ENCODE data around the gene TAC4. TPM values are rescaled to one million over a fixed set of nuclear protein-coding genes. Genes with fewer than 3 reads are reported as not detected.

Gene TAC4
- total RNA-seq, 1 experiment from 2014 or later = not detected

- DNase-seq (ENCODE audit: low spot score) = no peak
- H3K9me3 ChIP-seq (ENCODE audit: low read depth, low read length, poor library complexity, severe bottlenecking) = no peaks in the 10 kb centered on the region
- H3K36me3 ChIP-seq (ENCODE audit: insufficient read depth, low read length, poor library complexity, severe bottlenecking) = no peaks in the 10 kb centered on the region
- ChIA-PET POLR2A (ENCODE audit: low non-redundant PET) (no interaction called here), CTCF (no interaction called here)
- intact Hi-C loops (cut with micrococcal nuclease; ENCODE audit: unreplicated experiment) = no loop called here
- H3K27me3 ChIP-seq (replicated peaks; ENCODE audit: insufficient read depth, low read depth, low read length, poor library complexity) = no peaks in the 10 kb centered on the region
- H3K27ac ChIP-seq (ENCODE audit: low read depth, low read length, poor library complexity, severe bottlenecking) = no peak overlapping the region
- BruUV-seq (replicated peaks) = no TSS peak
- no peaks in the 10 kb centered on the region for H3K4me1 ChIP-seq (ENCODE audit: insufficient read depth, low read length, poor library complexity, severe bottlenecking)
- H3K4me3 ChIP-seq (ENCODE audit: low read depth, low read length, poor library complexity, severe bottlenecking) = no peak overlapping the region
- no peak for TF ChIP-seq CTCF (conservative IDR thresholded peaks at IDR 0.05; ENCODE audit: low read depth, low read length)
- TF ChIP-seq EZH2 (IDR thresholded peaks at IDR 0.05; ENCODE audit: borderline replicate concordance, low read depth, low read length, poor library complexity, severe bottlenecking) = no peak
These were observed 870 bp upstream of the TAC4 start for GRCh38 chr17:49848739-49849138.

- POLR2A ChIA-PET (ENCODE audit: low non-redundant PET) = no interaction called here
- H3K9me3 ChIP-seq (ENCODE audit: low read depth, low read length, poor library complexity, severe bottlenecking) = no peaks in the 10 kb centered on the region
- no peak overlapping the region for H3K4me3 ChIP-seq (ENCODE audit: low read depth, low read length, poor library complexity, severe bottlenecking)
- no peaks in the 10 kb centered on the region for H3K4me1 ChIP-seq (ENCODE audit: insufficient read depth, low read length, poor library complexity, severe bottlenecking)
- no TSS peak for BruUV-seq (replicated peaks)
- CTCF ChIA-PET = no interaction called here
- H3K36me3 ChIP-seq (ENCODE audit: insufficient read depth, low read length, poor library complexity, severe bottlenecking) = no peaks in the 10 kb centered on the region
- no peaks in the 10 kb centered on the region for H3K27me3 ChIP-seq (replicated peaks; ENCODE audit: insufficient read depth, low read depth, low read length, poor library complexity)
- no peak overlapping the region for H3K27ac ChIP-seq (ENCODE audit: low read depth, low read length, poor library complexity, severe bottlenecking)
- intact Hi-C loops (cut with micrococcal nuclease; ENCODE audit: unreplicated experiment) = no loop called here
- no peak for DNase-seq (ENCODE audit: low spot score)
- TF ChIP-seq EZH2 (IDR thresholded peaks at IDR 0.05; ENCODE audit: borderline replicate concordance, low read depth, low read length, poor library complexity, severe bottlenecking) (no peak), CTCF (conservative IDR thresholded peaks at IDR 0.05; ENCODE audit: low read depth, low read length) (no peak)
These were observed 744 bp downstream of the TAC4 start for GRCh38 chr17:49846938-49847712.

- intact Hi-C loops (cut with micrococcal nuclease; ENCODE audit: unreplicated experiment) = no loop called here
- Histone ChIP-seq H3K36me3 (ENCODE audit: insufficient read depth, low read length, poor library complexity, severe bottlenecking) (no peaks in the 10 kb centered on the region), H3K4me3 (ENCODE audit: low read depth, low read length, poor library complexity, severe bottlenecking) (no peak overlapping the region), H3K27me3 (replicated peaks; ENCODE audit: insufficient read depth, low read depth, low read length, poor library complexity) (no peaks in the 10 kb centered on the region), H3K4me1 (ENCODE audit: insufficient read depth, low read length, poor library complexity, severe bottlenecking) (no peaks in the 10 kb centered on the region), H3K9me3 (ENCODE audit: low read depth, low read length, poor library complexity, severe bottlenecking) (no peaks in the 10 kb centered on the region), H3K27ac (ENCODE audit: low read depth, low read length, poor library complexity, severe bottlenecking) (no peak overlapping the region)
- TF ChIP-seq EZH2 (IDR thresholded peaks at IDR 0.05; ENCODE audit: borderline replicate concordance, low read depth, low read length, poor library complexity, severe bottlenecking) = no peak
- no peak for TF ChIP-seq CTCF (conservative IDR thresholded peaks at IDR 0.05; ENCODE audit: low read depth, low read length)
- no peak for DNase-seq (ENCODE audit: low spot score)
- CTCF ChIA-PET = interaction anchor here (0.6 to 1.2 kb wide), 2 partner anchors 275 to 278 kb away, joined by 3 read pairs; no protein-coding TSS in a partner anchor
- POLR2A ChIA-PET (ENCODE audit: low non-redundant PET) = no interaction called here
- no TSS peak for BruUV-seq (replicated peaks)
These were observed 2.5 kb downstream of the TAC4 start for GRCh38 chr17:49845321-49845720.

All from A673 (cell line).